Measurements from ENCODE around the gene KLK1.
A peak's percentile ranks its signal among the peaks of the same experiment; 100 is the strongest.

KLK1 gene

GRCh38 chr19:50818859-50819472 is 4.6 kb downstream of the KLK1 start:
- H3K4me1 ChIP-seq (ENCODE audit: low read length) = peaks cover 45% of the 10 kb centered on the region
- peaks cover 46% of the 10 kb centered on the region for H3K27me3 ChIP-seq (ENCODE audit: low read depth, low read length)
- peak overlapping the region; percentile 94 for H3K4me2 ChIP-seq (ENCODE audit: low read length)
- H4K20me1 ChIP-seq (ENCODE audit: insufficient read depth, low read length) = no peaks in the 10 kb centered on the region
- TF ChIP-seq EZH2phosphoT487 (IDR thresholded peaks at IDR 0.05; ENCODE audit: low read depth) (no peak), CTCF (IDR thresholded peaks at IDR 0.05; ENCODE audit: low read depth, low read length) (no peak)
- H3K79me2 ChIP-seq (ENCODE audit: low read length) = no peaks in the 10 kb centered on the region
- no peak overlapping the region for H2AFZ ChIP-seq (ENCODE audit: low read depth, low read length)
- no peak overlapping the region for H3K27ac ChIP-seq (ENCODE audit: low read length)
- H3K36me3 ChIP-seq (replicated peaks; ENCODE audit: low read depth, low read length) = no peaks in the 10 kb centered on the region
- H3K9me3 ChIP-seq (ENCODE audit: insufficient read depth, low read length) = no peaks in the 10 kb centered on the region
- peak overlapping the region; percentile 79 for H3K4me3 ChIP-seq (ENCODE audit: low read length)
- H3K9ac ChIP-seq (ENCODE audit: low read length) = no peak overlapping the region

GRCh38 chr19:50817941-50818858 is 5.4 kb downstream of the KLK1 start:
- Histone ChIP-seq H3K9ac (ENCODE audit: low read length) (peak overlapping the region; percentile 64), H3K4me1 (ENCODE audit: low read length) (peaks cover 45% of the 10 kb centered on the region), H3K4me3 (ENCODE audit: low read length) (peak overlapping the region; percentile 79), H3K9me3 (ENCODE audit: insufficient read depth, low read length) (no peaks in the 10 kb centered on the region), H3K79me2 (ENCODE audit: low read length) (no peaks in the 10 kb centered on the region), H3K27ac (ENCODE audit: low read length) (peak overlapping the region; percentile 70), H3K27me3 (ENCODE audit: low read depth, low read length) (peaks cover 46% of the 10 kb centered on the region), H2AFZ (ENCODE audit: low read depth, low read length) (peak overlapping the region; percentile 62; the same call in 1 of the 2 replicates), H4K20me1 (ENCODE audit: insufficient read depth, low read length) (no peaks in the 10 kb centered on the region), H3K36me3 (replicated peaks; ENCODE audit: low read depth, low read length) (no peaks in the 10 kb centered on the region), H3K4me2 (ENCODE audit: low read length) (peak overlapping the region; percentile 94)
- no peak for TF ChIP-seq CTCF (IDR thresholded peaks at IDR 0.05; ENCODE audit: low read depth, low read length)
- TF ChIP-seq EZH2phosphoT487 (IDR thresholded peaks at IDR 0.05; ENCODE audit: low read depth) = no peak

GRCh38 chr19:50815439-50815838 is 8.1 kb downstream of the KLK1 start:
- no peak overlapping the region for H3K27ac ChIP-seq (ENCODE audit: low read length)
- no peak overlapping the region for H3K4me3 ChIP-seq (ENCODE audit: low read length)
- H3K4me1 ChIP-seq (ENCODE audit: low read length) = peaks cover 36% of the 10 kb centered on the region
- no peaks in the 10 kb centered on the region for H4K20me1 ChIP-seq (ENCODE audit: insufficient read depth, low read length)
- H3K79me2 ChIP-seq (ENCODE audit: low read length) = no peaks in the 10 kb centered on the region
- H3K36me3 ChIP-seq (replicated peaks; ENCODE audit: low read depth, low read length) = no peaks in the 10 kb centered on the region
- TF ChIP-seq EZH2phosphoT487 (IDR thresholded peaks at IDR 0.05; ENCODE audit: low read depth) (no peak), CTCF (IDR thresholded peaks at IDR 0.05; ENCODE audit: low read depth, low read length) (no peak)
- no peak overlapping the region for H2AFZ ChIP-seq (ENCODE audit: low read depth, low read length)
- no peaks in the 10 kb centered on the region for H3K9me3 ChIP-seq (ENCODE audit: insufficient read depth, low read length)
- H3K27me3 ChIP-seq (ENCODE audit: low read depth, low read length) = peaks cover 33% of the 10 kb centered on the region
- H3K4me2 ChIP-seq (ENCODE audit: low read length) = no peak overlapping the region
- H3K9ac ChIP-seq (ENCODE audit: low read length) = no peak overlapping the region

GRCh38 chr19:50814883-50815282 is 8.7 kb downstream of the KLK1 start:
- Histone ChIP-seq H2AFZ (ENCODE audit: low read depth, low read length) (no peak overlapping the region), H4K20me1 (ENCODE audit: insufficient read depth, low read length) (no peaks in the 10 kb centered on the region), H3K4me2 (ENCODE audit: low read length) (no peak overlapping the region), H3K36me3 (replicated peaks; ENCODE audit: low read depth, low read length) (no peaks in the 10 kb centered on the region), H3K27ac (ENCODE audit: low read length) (no peak overlapping the region), H3K4me1 (ENCODE audit: low read length) (peaks cover 30% of the 10 kb centered on the region), H3K79me2 (ENCODE audit: low read length) (no peaks in the 10 kb centered on the region), H3K27me3 (ENCODE audit: low read depth, low read length) (peaks cover 27% of the 10 kb centered on the region), H3K9me3 (ENCODE audit: insufficient read depth, low read length) (no peaks in the 10 kb centered on the region), H3K9ac (ENCODE audit: low read length) (no peak overlapping the region), H3K4me3 (ENCODE audit: low read length) (no peak overlapping the region)
- TF ChIP-seq EZH2phosphoT487 (IDR thresholded peaks at IDR 0.05; ENCODE audit: low read depth) = no peak
- no peak for TF ChIP-seq CTCF (IDR thresholded peaks at IDR 0.05; ENCODE audit: low read depth, low read length)
